ENCODE results near the gene TBC1D32. TPM values are rescaled to one million over a fixed set of nuclear protein-coding genes. Genes with fewer than 3 reads are reported as not detected.

The TBC1D32 gene
- total RNA-seq, 1 experiment from 2014 or later: 66.8 TPM

GRCh38 chr6:121285041-121285440, 49.2 kb downstream of the TBC1D32 start:
- H3K9me3 ChIP-seq (ENCODE audit: low read length): no peaks in the 10 kb centered on the region
- H3K27me3 ChIP-seq (ENCODE audit: low read length): no peaks in the 10 kb centered on the region
- H3K27ac ChIP-seq (ENCODE audit: low read length): no peak overlapping the region
- H2AFZ ChIP-seq (ENCODE audit: low read length): no peak overlapping the region
- H3K9me2 ChIP-seq (replicated peaks; ENCODE audit: insufficient read depth, low read length): no peaks in the 10 kb centered on the region
- no peaks in the 10 kb centered on the region for H4K20me1 ChIP-seq (ENCODE audit: insufficient read depth, low read depth, low read length)
- no peak overlapping the region for H3K4me3 ChIP-seq (ENCODE audit: low read length)
- peaks cover 10% of the 10 kb centered on the region; the same call in 1 of the 2 replicates for H3K79me2 ChIP-seq (ENCODE audit: low read length)
- no peak for DNase-seq
- H3K4me1 ChIP-seq (ENCODE audit: low read length): peaks cover 9% of the 10 kb centered on the region
- no peak overlapping the region for H3K9ac ChIP-seq (ENCODE audit: low read length)
- H3K4me2 ChIP-seq (ENCODE audit: low read depth, low read length, poor library complexity, severe bottlenecking): no peak overlapping the region
- H3K36me3 ChIP-seq (ENCODE audit: insufficient read depth, low read length): peaks cover 15% of the 10 kb centered on the region; the same call in 1 of the 2 replicates

- no peaks in the 10 kb centered on the region for H4K20me1 ChIP-seq (ENCODE audit: insufficient read depth, low read depth, low read length)
- H2AFZ ChIP-seq (ENCODE audit: low read length): no peak overlapping the region
- no peak overlapping the region for H3K9ac ChIP-seq (ENCODE audit: low read length)
- no peak overlapping the region for H3K27ac ChIP-seq (ENCODE audit: low read length)
- peaks cover 3% of the 10 kb centered on the region; the same call in 1 of the 2 replicates for H3K36me3 ChIP-seq (ENCODE audit: insufficient read depth, low read length)
- H3K9me2 ChIP-seq (replicated peaks; ENCODE audit: insufficient read depth, low read length): no peaks in the 10 kb centered on the region
- H3K27me3 ChIP-seq (ENCODE audit: low read length): no peaks in the 10 kb centered on the region
- no peaks in the 10 kb centered on the region for H3K9me3 ChIP-seq (ENCODE audit: low read length)
- DNase-seq: no peak
- H3K4me3 ChIP-seq (ENCODE audit: low read length): no peak overlapping the region
- no peak overlapping the region for H3K4me2 ChIP-seq (ENCODE audit: low read depth, low read length, poor library complexity, severe bottlenecking)
- H3K4me1 ChIP-seq (ENCODE audit: low read length): peaks cover 19% of the 10 kb centered on the region
- H3K79me2 ChIP-seq (ENCODE audit: low read length): 0 out of 2 replicates have a peak, but pooled peaks cover 3% of the 10 kb centered on the region
Measured at GRCh38 chr6:121274666-121275295, 59.5 kb downstream of the TBC1D32 start.

- no peak for DNase-seq
- Histone ChIP-seq H3K9me2 (replicated peaks; ENCODE audit: insufficient read depth, low read length) (no peaks in the 10 kb centered on the region), H3K79me2 (ENCODE audit: low read length) (peaks cover 4% of the 10 kb centered on the region; the same call in 1 of the 2 replicates), H3K36me3 (ENCODE audit: insufficient read depth, low read length) (peaks cover 4% of the 10 kb centered on the region; the same call in 1 of the 2 replicates), H3K27me3 (ENCODE audit: low read length) (no peaks in the 10 kb centered on the region), H2AFZ (ENCODE audit: low read length) (no peak overlapping the region), H4K20me1 (ENCODE audit: insufficient read depth, low read depth, low read length) (no peaks in the 10 kb centered on the region), H3K4me1 (ENCODE audit: low read length) (no peaks in the 10 kb centered on the region), H3K4me2 (ENCODE audit: low read depth, low read length, poor library complexity, severe bottlenecking) (no peak overlapping the region), H3K27ac (ENCODE audit: low read length) (no peak overlapping the region), H3K9ac (ENCODE audit: low read length) (no peak overlapping the region), H3K4me3 (ENCODE audit: low read length) (no peak overlapping the region), H3K9me3 (ENCODE audit: low read length) (no peaks in the 10 kb centered on the region)
Measured at GRCh38 chr6:121263742-121264141, 70.5 kb downstream of the TBC1D32 start.

GRCh38 chr6:121260651-121261102, 73.6 kb downstream of the TBC1D32 start:
- Histone ChIP-seq H4K20me1 (ENCODE audit: insufficient read depth, low read depth, low read length) (no peaks in the 10 kb centered on the region), H3K9me2 (replicated peaks; ENCODE audit: insufficient read depth, low read length) (no peaks in the 10 kb centered on the region), H3K9me3 (ENCODE audit: low read length) (no peaks in the 10 kb centered on the region), H3K4me1 (ENCODE audit: low read length) (no peaks in the 10 kb centered on the region), H3K79me2 (ENCODE audit: low read length) (peaks cover 4% of the 10 kb centered on the region; the same call in 1 of the 2 replicates), H3K9ac (ENCODE audit: low read length) (no peak overlapping the region), H2AFZ (ENCODE audit: low read length) (no peak overlapping the region), H3K4me3 (ENCODE audit: low read length) (no peak overlapping the region), H3K27ac (ENCODE audit: low read length) (no peak overlapping the region), H3K4me2 (ENCODE audit: low read depth, low read length, poor library complexity, severe bottlenecking) (no peak overlapping the region), H3K27me3 (ENCODE audit: low read length) (no peaks in the 10 kb centered on the region), H3K36me3 (ENCODE audit: insufficient read depth, low read length) (peaks cover 4% of the 10 kb centered on the region; the same call in 1 of the 2 replicates)
- DNase-seq: no peak

- peaks cover 14% of the 10 kb centered on the region for H3K79me2 ChIP-seq (ENCODE audit: low read length)
- H3K4me2 ChIP-seq (ENCODE audit: low read depth, low read length, poor library complexity, severe bottlenecking): no peak overlapping the region
- no peaks in the 10 kb centered on the region for H4K20me1 ChIP-seq (ENCODE audit: insufficient read depth, low read depth, low read length)
- peaks cover 20% of the 10 kb centered on the region for H3K36me3 ChIP-seq (ENCODE audit: insufficient read depth, low read length)
- no peak overlapping the region for H3K4me3 ChIP-seq (ENCODE audit: low read length)
- H2AFZ ChIP-seq (ENCODE audit: low read length): no peak overlapping the region
- H3K9me3 ChIP-seq (ENCODE audit: low read length): peaks cover 17% of the 10 kb centered on the region; the same call in 1 of the 2 replicates
- no peaks in the 10 kb centered on the region for H3K9me2 ChIP-seq (replicated peaks; ENCODE audit: insufficient read depth, low read length)
- H3K27ac ChIP-seq (ENCODE audit: low read length): no peak overlapping the region
- DNase-seq: no peak
- H3K27me3 ChIP-seq (ENCODE audit: low read length): no peaks in the 10 kb centered on the region
- H3K9ac ChIP-seq (ENCODE audit: low read length): no peak overlapping the region
- no peaks in the 10 kb centered on the region for H3K4me1 ChIP-seq (ENCODE audit: low read length)
Measured at GRCh38 chr6:121247386-121247785, 86.9 kb downstream of the TBC1D32 start.

- no peaks in the 10 kb centered on the region for H3K27me3 ChIP-seq (ENCODE audit: low read length)
- peaks cover 15% of the 10 kb centered on the region; the same call in 1 of the 2 replicates for H3K36me3 ChIP-seq (ENCODE audit: insufficient read depth, low read length)
- H4K20me1 ChIP-seq (ENCODE audit: insufficient read depth, low read depth, low read length): no peaks in the 10 kb centered on the region
- no peak overlapping the region for H3K4me2 ChIP-seq (ENCODE audit: low read depth, low read length, poor library complexity, severe bottlenecking)
- no peak overlapping the region for H3K9ac ChIP-seq (ENCODE audit: low read length)
- peaks cover 6% of the 10 kb centered on the region; the same call in 1 of the 2 replicates for H3K79me2 ChIP-seq (ENCODE audit: low read length)
- no peak overlapping the region for H2AFZ ChIP-seq (ENCODE audit: low read length)
- peaks cover 8% of the 10 kb centered on the region; the same call in 1 of the 2 replicates for H3K9me3 ChIP-seq (ENCODE audit: low read length)
- H3K4me1 ChIP-seq (ENCODE audit: low read length): no peaks in the 10 kb centered on the region
- no peak for DNase-seq
- no peak overlapping the region for H3K4me3 ChIP-seq (ENCODE audit: low read length)
- no peaks in the 10 kb centered on the region for H3K9me2 ChIP-seq (replicated peaks; ENCODE audit: insufficient read depth, low read length)
- no peak overlapping the region for H3K27ac ChIP-seq (ENCODE audit: low read length)
Measured at GRCh38 chr6:121242386-121242785, 91.9 kb downstream of the TBC1D32 start.

GRCh38 chr6:121237859-121238258, 96.4 kb downstream of the TBC1D32 start:
- H3K27me3 ChIP-seq (ENCODE audit: low read length): no peaks in the 10 kb centered on the region
- no peak overlapping the region for H2AFZ ChIP-seq (ENCODE audit: low read length)
- H3K9ac ChIP-seq (ENCODE audit: low read length): no peak overlapping the region
- H3K4me2 ChIP-seq (ENCODE audit: low read depth, low read length, poor library complexity, severe bottlenecking): no peak overlapping the region
- H4K20me1 ChIP-seq (ENCODE audit: insufficient read depth, low read depth, low read length): no peaks in the 10 kb centered on the region
- no peaks in the 10 kb centered on the region for H3K79me2 ChIP-seq (ENCODE audit: low read length)
- no peak for DNase-seq
- peaks cover 13% of the 10 kb centered on the region; the same call in 1 of the 2 replicates for H3K36me3 ChIP-seq (ENCODE audit: insufficient read depth, low read length)
- H3K4me3 ChIP-seq (ENCODE audit: low read length): no peak overlapping the region
- no peaks in the 10 kb centered on the region for H3K9me3 ChIP-seq (ENCODE audit: low read length)
- no peaks in the 10 kb centered on the region for H3K9me2 ChIP-seq (replicated peaks; ENCODE audit: insufficient read depth, low read length)
- H3K4me1 ChIP-seq (ENCODE audit: low read length): no peaks in the 10 kb centered on the region
- H3K27ac ChIP-seq (ENCODE audit: low read length): no peak overlapping the region

GRCh38 chr6:121236984-121237383, 97.3 kb downstream of the TBC1D32 start:
- no peaks in the 10 kb centered on the region for H3K27me3 ChIP-seq (ENCODE audit: low read length)
- no peak overlapping the region for H3K9ac ChIP-seq (ENCODE audit: low read length)
- H3K4me2 ChIP-seq (ENCODE audit: low read depth, low read length, poor library complexity, severe bottlenecking): no peak overlapping the region
- no peaks in the 10 kb centered on the region for H3K9me3 ChIP-seq (ENCODE audit: low read length)
- H3K4me1 ChIP-seq (ENCODE audit: low read length): no peaks in the 10 kb centered on the region
- no peak overlapping the region for H3K27ac ChIP-seq (ENCODE audit: low read length)
- H3K4me3 ChIP-seq (ENCODE audit: low read length): no peak overlapping the region
- no peak overlapping the region for H2AFZ ChIP-seq (ENCODE audit: low read length)
- H3K79me2 ChIP-seq (ENCODE audit: low read length): no peaks in the 10 kb centered on the region
- peaks cover 13% of the 10 kb centered on the region; the same call in 1 of the 2 replicates for H3K36me3 ChIP-seq (ENCODE audit: insufficient read depth, low read length)
- no peak for DNase-seq
- no peaks in the 10 kb centered on the region for H3K9me2 ChIP-seq (replicated peaks; ENCODE audit: insufficient read depth, low read length)
- H4K20me1 ChIP-seq (ENCODE audit: insufficient read depth, low read depth, low read length): no peaks in the 10 kb centered on the region
